Epithelial cell of esophagus (primary cell): ENCODE data around the gene ARVCF.

Experiments used
- DNase-seq: peaks from one replicate; pipeline ENCODE4 v3.0.0; 2010; ENCODE audit warnings: low read depth
- H3K4me3 ChIP-seq: 2 replicates; pipeline ENCODE4 v1.5.1; 2011; ENCODE audit warnings: mild to moderate bottlenecking, low read length, control low read depth
- TF ChIP-seq, protein P1 (sequence below): IDR thresholded peaks from 2 replicates; pipeline ENCODE4 v1.5.1; 2011; ENCODE audit warnings: low read depth, mild to moderate bottlenecking, low read length, control low read depth, inconsistent platforms; ENCODE audit not compliant: insufficient read depth; ENCODE audit errors: missing control alignments

ARVCF gene

DNA sequence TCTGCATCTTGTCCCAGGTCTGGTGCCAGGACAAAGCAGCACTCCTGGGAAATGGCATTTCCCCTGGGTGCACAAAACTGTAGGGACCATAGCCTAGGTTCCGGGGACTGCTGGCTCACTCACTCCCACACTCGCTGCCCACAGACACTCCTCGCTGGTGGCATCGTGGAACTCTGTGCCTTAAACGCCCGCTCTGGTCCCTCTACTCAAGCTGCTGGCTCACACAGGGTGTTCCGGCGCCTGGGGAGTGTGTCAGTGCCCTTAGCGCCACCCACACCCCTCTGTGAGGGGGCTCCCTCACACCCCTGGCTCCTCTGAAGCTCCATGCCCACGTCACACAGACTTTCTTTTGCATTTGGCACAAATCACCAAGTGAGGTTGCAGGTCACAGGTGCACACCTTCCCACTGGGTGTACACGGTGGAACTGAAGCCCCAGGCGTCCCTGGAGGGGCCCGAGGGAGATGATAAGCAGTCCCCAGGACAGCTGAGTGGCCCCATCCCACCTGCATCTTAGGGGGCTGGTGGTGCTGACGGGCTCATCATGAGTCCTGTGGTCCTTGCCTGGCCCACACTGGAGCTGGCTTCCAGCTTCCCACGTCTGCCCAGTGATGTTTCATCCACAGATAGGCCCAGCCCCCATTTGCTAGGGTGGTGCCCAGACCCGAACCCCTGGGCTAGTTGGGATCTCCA is 40.2 kb upstream of the ARVCF start:
- TF ChIP-seq, protein P1, sequence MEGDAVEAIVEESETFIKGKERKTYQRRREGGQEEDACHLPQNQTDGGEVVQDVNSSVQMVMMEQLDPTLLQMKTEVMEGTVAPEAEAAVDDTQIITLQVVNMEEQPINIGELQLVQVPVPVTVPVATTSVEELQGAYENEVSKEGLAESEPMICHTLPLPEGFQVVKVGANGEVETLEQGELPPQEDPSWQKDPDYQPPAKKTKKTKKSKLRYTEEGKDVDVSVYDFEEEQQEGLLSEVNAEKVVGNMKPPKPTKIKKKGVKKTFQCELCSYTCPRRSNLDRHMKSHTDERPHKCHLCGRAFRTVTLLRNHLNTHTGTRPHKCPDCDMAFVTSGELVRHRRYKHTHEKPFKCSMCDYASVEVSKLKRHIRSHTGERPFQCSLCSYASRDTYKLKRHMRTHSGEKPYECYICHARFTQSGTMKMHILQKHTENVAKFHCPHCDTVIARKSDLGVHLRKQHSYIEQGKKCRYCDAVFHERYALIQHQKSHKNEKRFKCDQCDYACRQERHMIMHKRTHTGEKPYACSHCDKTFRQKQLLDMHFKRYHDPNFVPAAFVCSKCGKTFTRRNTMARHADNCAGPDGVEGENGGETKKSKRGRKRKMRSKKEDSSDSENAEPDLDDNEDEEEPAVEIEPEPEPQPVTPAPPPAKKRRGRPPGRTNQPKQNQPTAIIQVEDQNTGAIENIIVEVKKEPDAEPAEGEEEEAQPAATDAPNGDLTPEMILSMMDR = no peak
- no peak for DNase-seq
- H3K4me3 ChIP-seq = no peak overlapping the region

DNA sequence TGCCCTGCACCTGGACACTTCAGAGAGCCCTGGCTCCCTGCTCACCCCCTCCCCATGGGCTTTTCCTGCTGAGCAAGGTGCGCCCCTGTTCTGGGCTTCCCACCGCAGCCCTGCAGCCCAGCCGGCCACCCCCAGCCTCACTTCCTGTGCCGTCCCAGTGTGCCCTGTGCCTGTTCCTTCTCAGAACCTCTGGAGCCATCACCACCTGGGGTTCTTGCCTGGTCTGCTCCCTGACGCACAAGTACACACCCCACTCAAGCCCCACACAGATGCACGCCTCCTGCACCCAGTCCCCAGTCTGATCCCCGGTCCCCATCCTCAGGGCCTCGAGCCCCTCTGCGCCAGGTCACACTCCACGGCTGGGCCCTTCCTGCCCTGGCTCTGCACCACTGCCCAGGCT is 39.5 kb upstream of the ARVCF start:
- TF ChIP-seq, protein P1 = no peak
- no peak overlapping the region for H3K4me3 ChIP-seq
- DNase-seq = no peak

DNA sequence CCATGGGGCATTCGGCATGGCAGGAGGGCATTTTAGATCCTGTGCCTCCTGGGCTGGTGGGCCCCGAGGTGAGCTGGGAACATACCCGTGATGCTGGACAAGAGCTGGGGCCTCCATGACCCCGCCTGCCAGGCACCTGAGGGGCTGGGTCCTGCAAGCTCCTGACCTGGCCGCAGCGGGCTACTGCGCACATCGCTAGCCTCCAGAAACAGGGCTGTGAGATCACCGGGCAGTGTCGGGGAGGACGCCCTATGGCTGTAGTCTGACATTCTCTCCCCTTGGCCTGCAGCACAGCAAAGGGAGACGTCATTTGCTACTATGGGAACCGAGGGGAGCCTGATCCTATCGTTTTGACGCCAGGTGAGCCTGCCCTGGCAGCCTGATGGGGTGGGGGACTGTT is 39.0 kb upstream of the ARVCF start:
- no peak for DNase-seq
- TF ChIP-seq, protein P1 = no peak
- H3K4me3 ChIP-seq = no peak overlapping the region

DNA sequence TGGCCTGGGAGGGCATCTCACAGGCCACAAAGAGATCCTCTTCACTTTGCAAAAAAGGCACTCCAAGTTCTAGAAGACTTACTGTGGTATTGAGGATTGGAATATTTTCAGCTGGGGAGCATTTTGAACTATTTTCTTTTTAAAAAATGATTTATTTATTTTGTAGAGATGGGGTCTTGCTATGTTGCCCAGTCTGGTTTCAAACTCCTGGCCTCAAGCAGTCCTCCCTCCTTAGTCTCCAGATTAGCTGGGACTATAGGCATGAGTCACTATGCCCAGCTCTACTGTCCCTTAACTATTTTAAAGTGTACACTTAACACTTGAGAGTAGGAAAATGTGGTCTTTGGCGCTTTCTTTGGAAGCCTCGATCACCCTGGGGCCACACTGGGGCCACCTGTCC is 38.5 kb upstream of the ARVCF start:
- TF ChIP-seq, protein P1 = no peak

DNA sequence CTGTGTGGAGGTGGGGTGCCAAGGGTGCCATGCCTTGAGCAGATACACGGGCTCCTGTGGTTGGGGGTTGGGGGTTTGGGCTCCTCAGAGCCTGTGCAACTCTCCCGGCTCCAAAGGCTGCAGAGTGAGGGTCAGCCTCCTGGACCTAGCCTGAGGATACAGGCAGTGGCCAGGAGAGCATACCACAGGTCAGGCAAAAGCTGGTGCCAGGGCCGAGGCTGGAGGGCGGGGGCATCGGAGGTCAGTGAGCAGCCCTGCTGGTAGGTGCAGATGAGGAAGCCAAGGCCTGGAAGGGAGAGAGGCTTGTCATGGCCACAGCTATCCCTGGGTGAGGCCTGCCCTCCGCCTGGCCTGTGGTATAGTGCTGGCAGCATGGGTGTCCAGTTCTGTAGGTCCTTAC is 37.9 kb upstream of the ARVCF start:
- TF ChIP-seq, protein P1 = no peak
- no peak for DNase-seq
- H3K4me3 ChIP-seq = no peak overlapping the region

More for the DNA sequence above, 38.5 kb upstream of the ARVCF start:
- no peak for DNase-seq
- H3K4me3 ChIP-seq = no peak overlapping the region

DNA sequence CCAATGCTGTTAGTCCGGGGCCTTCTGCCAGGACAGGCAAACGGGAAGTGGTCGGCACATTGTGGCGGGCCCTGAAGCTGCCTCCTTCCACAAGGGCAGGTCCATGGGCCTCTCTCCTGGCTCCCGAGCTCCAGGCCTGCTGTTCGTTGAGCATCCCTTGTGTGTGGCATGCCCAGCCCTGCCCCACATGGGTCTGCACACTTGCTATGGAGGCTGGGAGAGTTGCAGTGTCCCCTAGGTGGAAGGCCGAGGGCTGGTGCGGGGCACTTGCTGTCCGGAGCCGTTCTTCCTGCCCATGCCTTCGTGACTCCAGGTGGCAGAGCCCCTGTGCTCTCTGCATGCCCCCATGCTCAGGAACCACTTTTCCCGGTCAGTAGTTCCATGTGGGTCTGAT is 37.4 kb upstream of the ARVCF start:
- no peak for DNase-seq
- no peak overlapping the region for H3K4me3 ChIP-seq
- TF ChIP-seq, protein P1 = no peak

DNA sequence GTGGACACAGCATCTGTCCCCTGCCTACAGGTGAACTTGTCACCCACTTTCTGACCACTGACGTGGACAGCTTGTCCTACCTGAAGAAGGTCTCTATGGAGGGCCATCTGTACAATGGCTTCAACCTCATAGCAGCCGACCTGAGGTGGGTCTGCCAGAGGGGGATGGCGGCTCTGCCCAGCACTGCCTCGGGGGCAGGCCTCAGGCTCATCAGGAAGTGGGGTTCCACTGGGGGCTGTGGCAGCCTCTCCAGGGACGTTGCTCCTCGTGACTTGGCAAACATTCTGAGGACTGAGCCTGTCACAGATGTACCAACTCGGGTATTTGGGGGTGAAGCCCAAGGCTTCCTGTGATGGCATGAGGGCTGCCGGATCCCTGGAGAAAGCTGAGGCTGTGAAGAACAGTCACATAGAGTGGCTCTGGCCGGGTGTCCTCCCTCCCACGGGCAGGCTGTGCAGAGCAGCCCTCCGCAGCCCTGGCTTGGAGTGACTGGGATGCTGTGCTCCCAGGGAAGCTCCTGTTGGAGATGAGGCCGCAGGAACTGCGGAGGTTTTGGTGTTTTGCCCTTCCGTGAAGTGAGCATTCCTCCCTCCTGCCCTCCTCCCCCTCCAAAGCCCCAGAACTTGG is 36.9 kb upstream of the ARVCF start:
- no peak overlapping the region for H3K4me3 ChIP-seq
- TF ChIP-seq, protein P1 = no peak
- DNase-seq = no peak
